HepG2 (cell line): ENCODE results near the gene TMEM250. TPM values are rescaled to one million over a fixed set of nuclear protein-coding genes. Genes with fewer than 3 reads are reported as not detected.

Source experiments
- CREB3 ChIP-seq: sonication (generic); formaldehyde crosslinking; IDR thresholded peaks from 2 replicates; pipeline ENCODE4 v1.5.0; 2020; ENCODE audit warnings: missing genetic modification reagents
- GATAD2A ChIP-seq: IDR thresholded peaks from 2 replicates; pipeline ENCODE4 v1.6.1; 2016
- HOXD1 ChIP-seq: sonication (generic); formaldehyde crosslinking; IDR thresholded peaks from 2 replicates; pipeline ENCODE4 v1.5.0; 2020; ENCODE audit warnings: missing genetic modification reagents
- KDM6A ChIP-seq: IDR thresholded peaks from 2 replicates; pipeline ENCODE4 v1.6.1; 2016; ENCODE audit warnings: low read depth
- MED1 ChIP-seq: sonication (generic); formaldehyde crosslinking; IDR thresholded peaks from 2 replicates; pipeline ENCODE4 v1.4.0; 2020; ENCODE audit warnings: missing genetic modification reagents
- MED8 ChIP-seq: sonication (generic); formaldehyde crosslinking; IDR thresholded peaks from 2 replicates; pipeline ENCODE4 v1.8.1; 2023; ENCODE audit warnings: mild to moderate bottlenecking, missing genetic modification reagents; ENCODE audit not compliant: insufficient replicate concordance
- MEIS1 ChIP-seq: sonication (generic); formaldehyde crosslinking; IDR thresholded peaks from 2 replicates; pipeline ENCODE4 v1.9.0; 2021; ENCODE audit warnings: mild to moderate bottlenecking, missing genetic modification reagents, moderate library complexity, borderline replicate concordance
- MTA3 ChIP-seq: sonication (generic); formaldehyde crosslinking; IDR thresholded peaks from 2 replicates; pipeline ENCODE4 v1.4.0; 2020; ENCODE audit warnings: missing genetic modification reagents
- MXI1 ChIP-seq: IDR thresholded peaks from 3 replicates; pipeline ENCODE4 v1.6.1; 2012; ENCODE audit warnings: low read depth, low read length, inconsistent platforms, borderline replicate concordance
- NCOA1 ChIP-seq: sonication (generic); formaldehyde crosslinking; IDR thresholded peaks from 2 replicates; pipeline ENCODE4 v1.9.0; 2021; ENCODE audit warnings: missing genetic modification reagents
- NCOA5 ChIP-seq: sonication (generic); formaldehyde crosslinking; IDR thresholded peaks from 2 replicates; pipeline ENCODE4 v1.4.0; 2020; ENCODE audit warnings: missing genetic modification reagents
- NFE2L2 ChIP-seq: fragments of 150-350 bp; IDR thresholded peaks from 2 replicates; pipeline ENCODE4 v1.6.1; 2014; ENCODE audit warnings: low read length
- POLR2A ChIP-seq, 2 experiments: IDR thresholded peaks; 2 replicates each; pipeline ENCODE4 v1.6.1; 2011; ENCODE audit warnings: low read depth in 2 of 2, low read length in 2 of 2, mild to moderate bottlenecking in 1 of 2, moderate library complexity in 1 of 2; ENCODE audit not compliant: insufficient read depth in 1 of 2
- RBFOX2 ChIP-seq: fragments of 200-400 bp; formaldehyde crosslinking; IDR thresholded peaks from 2 replicates; pipeline ENCODE4 v1.6.1; 2017; ENCODE audit warnings: low read depth, mild to moderate bottlenecking, low read length
- SCMH1 ChIP-seq: sonication (generic); formaldehyde crosslinking; IDR thresholded peaks from 2 replicates; pipeline ENCODE4 v1.9.0; 2021; ENCODE audit warnings: missing genetic modification reagents, mild to moderate bottlenecking, borderline replicate concordance
- SP4 ChIP-seq: sonication (generic); formaldehyde crosslinking; IDR thresholded peaks from 2 replicates; pipeline ENCODE4 v1.8.1; 2023; ENCODE audit warnings: mild to moderate bottlenecking, missing genetic modification reagents
- THAP9 ChIP-seq: sonication (generic); formaldehyde crosslinking; IDR thresholded peaks from 2 replicates; pipeline ENCODE4; 2020; ENCODE audit warnings: missing genetic modification reagents, mild to moderate bottlenecking, borderline replicate concordance
- ZFY ChIP-seq: sonication (generic); formaldehyde crosslinking; IDR thresholded peaks from 2 replicates; pipeline ENCODE4 v1.4.0; 2020; ENCODE audit warnings: missing genetic modification reagents
- ZNF691 ChIP-seq: sonication (generic); formaldehyde crosslinking; IDR thresholded peaks from 2 replicates; pipeline ENCODE4 v1.4.0; 2020; ENCODE audit warnings: missing genetic modification reagents, low read depth, mild to moderate bottlenecking, borderline replicate concordance
- ZNF891 ChIP-seq: sonication (generic); formaldehyde crosslinking; IDR thresholded peaks from 2 replicates; pipeline ENCODE4 v1.5.0; 2020; ENCODE audit warnings: mild to moderate bottlenecking, missing genetic modification reagents
- polyA plus RNA-seq, 8 experiments: library from polyadenylated mRNA; depleted of rRNA in 3 of 8; stranded (reverse) in 7 of 8; unstranded in 1 of 8; fragments of >200 nt; fragmentation: Illumina TruSeq in 4 of 8; extraction: Trizol in 4 of 8; gene quantifications; 2 replicates each; pipeline versions ENCODE4 v1.2.1 to v1.2.3, GENCODE V29; 2011 to 2016; ENCODE audit warnings: low read depth in 4 of 8, missing spikeins in 1 of 8, mixed read lengths in 1 of 8; ENCODE audit not compliant: insufficient read depth in 1 of 8
- total RNA-seq, 5 experiments: library from RNA; depleted of rRNA; stranded (reverse); fragments of >200 nt; fragmentation: Illumina TruSeq; extraction: Trizol; gene quantifications; 2 replicates each; pipeline ENCODE4 v1.2.3, GENCODE V29; 2016; ENCODE audit warnings: low read depth in 1 of 5
- TF ChIP-seq, protein P1 (sequence below): sonication (generic); formaldehyde crosslinking; IDR thresholded peaks from 2 replicates; pipeline ENCODE4 v1.4.0; 2020; ENCODE audit warnings: missing genetic modification reagents

Gene TMEM250
- total and polyA plus RNA-seq, 2 of the 13 experiments (the other 11 are each of a cell fraction or from before 2014, with no cell fraction given): 5.5 to 13.9 TPM

DNA sequence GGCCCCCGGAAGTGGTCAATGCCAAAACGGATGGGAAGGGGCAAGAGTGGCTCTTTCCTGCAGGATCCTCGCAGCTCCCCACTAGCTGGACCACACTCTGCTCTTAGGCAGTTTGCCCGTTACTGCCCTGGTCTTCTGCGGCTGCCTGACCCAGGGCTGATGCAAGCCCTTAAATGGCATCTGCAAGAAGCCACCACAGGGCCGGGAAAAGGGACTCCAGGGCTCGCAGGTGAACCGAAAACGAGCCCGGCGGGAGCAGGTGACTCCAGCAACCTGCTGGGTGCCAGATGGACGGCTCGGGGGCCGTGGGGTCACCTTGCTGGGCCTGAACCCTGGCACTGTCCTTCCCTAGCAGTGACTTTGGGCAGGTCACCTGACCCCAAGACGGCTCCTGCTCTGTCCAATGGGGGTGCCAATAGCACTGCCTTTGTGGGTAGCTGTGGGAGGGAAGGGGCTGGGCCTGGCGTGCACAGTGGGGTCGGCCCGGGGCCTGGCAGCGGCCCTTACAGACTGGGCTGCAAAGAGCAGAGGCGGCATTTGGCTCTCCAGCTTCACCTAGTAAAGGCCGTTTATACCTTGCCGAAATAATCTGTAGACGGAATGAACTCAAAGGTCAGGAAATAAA lies 1.3 kb downstream of the TMEM250 start (continued):
- peak; percentile 73; the same call in 1 of the 2 replicates for TF ChIP-seq ZFY (CRISPR knock-in tag)
- TF ChIP-seq SP4 (CRISPR knock-in tag): peak; percentile 20; the same call in 1 of the 2 replicates
- TF ChIP-seq MED1 (CRISPR knock-in tag): peak; percentile 45
- 0 out of 2 replicates have a peak, but pooled peaks have one; percentile 77 for TF ChIP-seq NCOA1
- TF ChIP-seq CREB3 (CRISPR knock-in tag): no peak; the same call in 1 of the 2 replicates
- TF ChIP-seq MTA3 (CRISPR knock-in tag): no peak
- TF ChIP-seq SCMH1 (CRISPR knock-in tag): no peak
- TF ChIP-seq ZNF891 (CRISPR knock-in tag): no peak
- TF ChIP-seq GATAD2A (CRISPR knock-in tag): 0 out of 2 replicates have a peak, but pooled peaks have one; percentile 12
- TF ChIP-seq RBFOX2: peak; percentile 10; the same call in 1 of the 2 replicates
- no peak for TF ChIP-seq NFE2L2
- TF ChIP-seq MEIS1 (CRISPR knock-in tag): no peak
- TF ChIP-seq, protein P1, sequence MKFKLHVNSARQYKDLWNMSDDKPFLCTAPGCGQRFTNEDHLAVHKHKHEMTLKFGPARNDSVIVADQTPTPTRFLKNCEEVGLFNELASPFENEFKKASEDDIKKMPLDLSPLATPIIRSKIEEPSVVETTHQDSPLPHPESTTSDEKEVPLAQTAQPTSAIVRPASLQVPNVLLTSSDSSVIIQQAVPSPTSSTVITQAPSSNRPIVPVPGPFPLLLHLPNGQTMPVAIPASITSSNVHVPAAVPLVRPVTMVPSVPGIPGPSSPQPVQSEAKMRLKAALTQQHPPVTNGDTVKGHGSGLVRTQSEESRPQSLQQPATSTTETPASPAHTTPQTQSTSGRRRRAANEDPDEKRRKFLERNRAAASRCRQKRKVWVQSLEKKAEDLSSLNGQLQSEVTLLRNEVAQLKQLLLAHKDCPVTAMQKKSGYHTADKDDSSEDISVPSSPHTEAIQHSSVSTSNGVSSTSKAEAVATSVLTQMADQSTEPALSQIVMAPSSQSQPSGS: no peak
- TF ChIP-seq HOXD1 (CRISPR knock-in tag): peak; percentile 9; the same call in 1 of the 2 replicates
- no peak for TF ChIP-seq MED8 (CRISPR knock-in tag)
- no peak for TF ChIP-seq NCOA5 (CRISPR knock-in tag)
- no peak for TF ChIP-seq KDM6A (CRISPR knock-in tag)
- TF ChIP-seq POLR2A (IDR thresholded peaks at IDR 0.05; ENCODE audit: insufficient read depth in 1 of 2, low read depth in 2 of 2, low read length in 2 of 2): peak in 1 of 2 experiments; percentile 62; a peak in 2 of 4 replicates
- peak; percentile 42; the same call in 1 of the 2 replicates for TF ChIP-seq ZNF691
- 0 out of 3 replicates have a peak, but pooled peaks have one; percentile 15 for TF ChIP-seq MXI1
- 0 out of 2 replicates have a peak, but pooled peaks have one; percentile 60 for TF ChIP-seq THAP9 (CRISPR knock-in tag)
